Measurements from ENCODE around the gene KCNF1.

GRCh38 chr2:10922307-10923007 is 10.7 kb downstream of the KCNF1 start:
- TF ChIP-seq ZC3H10 (CRISPR knock-in tag; IDR thresholded peaks at IDR 0.05), result no peak
- TF ChIP-seq RARB (CRISPR knock-in tag; IDR thresholded peaks at IDR 0.05), result no peak
- no peak for TF ChIP-seq ZNF8 (CRISPR knock-in tag; IDR thresholded peaks at IDR 0.05)
- no peak for TF ChIP-seq ZNF565 (CRISPR knock-in tag; conservative IDR thresholded peaks at IDR 0.05; ENCODE audit: low read depth)
- no peak for TF ChIP-seq ZFP3 (CRISPR knock-in tag; IDR thresholded peaks at IDR 0.05)
- TF ChIP-seq SNAI2 (CRISPR knock-in tag; IDR thresholded peaks at IDR 0.05), result no peak
- TF ChIP-seq CSDC2 (CRISPR knock-in tag; IDR thresholded peaks at IDR 0.05), result no peak
- no peak for TF ChIP-seq BACH2 (CRISPR knock-in tag; IDR thresholded peaks at IDR 0.05; ENCODE audit: borderline replicate concordance)
- TF ChIP-seq OSR1 (CRISPR knock-in tag; IDR thresholded peaks at IDR 0.05), result no peak
- no peak for TF ChIP-seq CSRNP3 (CRISPR knock-in tag; IDR thresholded peaks at IDR 0.05)
- no peak for TF ChIP-seq ARNTL (CRISPR knock-in tag; IDR thresholded peaks at IDR 0.05; ENCODE audit: borderline replicate concordance, low read depth)
- TF ChIP-seq PATZ1 (CRISPR knock-in tag; IDR thresholded peaks at IDR 0.05; ENCODE audit: borderline replicate concordance), result no peak
- TF ChIP-seq ISL1 (CRISPR knock-in tag; IDR thresholded peaks at IDR 0.05), result no peak

All from SK-N-SH treated with all-trans-retinoic acid at 6 μM for 48 hours (cell line).